HepG2 (cell line): Measurements from ENCODE around the gene CFAP119. TPM values are rescaled to one million over a fixed set of nuclear protein-coding genes. Genes with fewer than 3 reads are reported as not detected.

Experiments used
- BCL6 ChIP-seq: IDR thresholded peaks from 2 replicates; pipeline ENCODE4 v1.6.1; 2016; ENCODE audit warnings: missing genetic modification reagents, missing compliant biosample characterization
- CC2D1A ChIP-seq: sonication (generic); formaldehyde crosslinking; IDR thresholded peaks from 2 replicates; pipeline ENCODE4 v1.8.1; 2023; ENCODE audit warnings: mild to moderate bottlenecking, missing genetic modification reagents
- CENPBD1 ChIP-seq: sonication (generic); formaldehyde crosslinking; IDR thresholded peaks from 2 replicates; pipeline ENCODE4 v1.8.0; 2022; ENCODE audit warnings: missing genetic modification reagents, low read depth, mild to moderate bottlenecking, borderline replicate concordance
- HNF1B ChIP-seq: sonication (generic); formaldehyde crosslinking; IDR thresholded peaks from 2 replicates; pipeline ENCODE4 v1.5.1; 2020; ENCODE audit warnings: mild to moderate bottlenecking, moderate library complexity, missing genetic modification reagents
- KLF6 ChIP-seq: IDR thresholded peaks from 2 replicates; pipeline ENCODE4 v1.8.0; 2016; ENCODE audit warnings: missing biosample characterization, missing genetic modification reagents
- MED13 ChIP-seq: sonication (generic); formaldehyde crosslinking; IDR thresholded peaks from 2 replicates; pipeline ENCODE4 v1.5.0; 2020; ENCODE audit warnings: missing genetic modification reagents
- NRL ChIP-seq: sonication (generic); formaldehyde crosslinking; IDR thresholded peaks from 2 replicates; pipeline ENCODE4 v1.5.0; 2020; ENCODE audit warnings: missing genetic modification reagents, mild to moderate bottlenecking, moderate library complexity, borderline replicate concordance
- PLSCR1 ChIP-seq: sonication (generic); formaldehyde crosslinking; IDR thresholded peaks from 2 replicates; pipeline ENCODE4 v1.5.0; 2020; ENCODE audit warnings: missing genetic modification reagents, mild to moderate bottlenecking, borderline replicate concordance
- SRF ChIP-seq: IDR thresholded peaks from 2 replicates; pipeline ENCODE4 v1.6.1; 2011; ENCODE audit warnings: mild to moderate bottlenecking, low read depth, low read length, moderate library complexity
- TIGD3 ChIP-seq: sonication (generic); formaldehyde crosslinking; IDR thresholded peaks from 2 replicates; pipeline ENCODE4 v1.5.1; 2020; ENCODE audit warnings: mild to moderate bottlenecking, missing genetic modification reagents, borderline replicate concordance
- TRIM22 ChIP-seq: fragments of 450-650 bp; IDR thresholded peaks from 2 replicates; pipeline ENCODE4 v1.6.1; 2017
- ZBTB3 ChIP-seq: sonication (generic); formaldehyde crosslinking; IDR thresholded peaks from 2 replicates; pipeline ENCODE4 v1.4.0; 2020; ENCODE audit warnings: low read depth, mild to moderate bottlenecking, moderate library complexity, missing genetic modification reagents, borderline replicate concordance
- ZFP36L2 ChIP-seq: sonication (generic); formaldehyde crosslinking; IDR thresholded peaks from 2 replicates; pipeline ENCODE4 v1.4.0; 2020; ENCODE audit warnings: missing genetic modification reagents
- ZFP82 ChIP-seq: sonication (generic); formaldehyde crosslinking; IDR thresholded peaks from 2 replicates; pipeline ENCODE4 v1.5.1; 2020; ENCODE audit warnings: mild to moderate bottlenecking, missing genetic modification reagents, borderline replicate concordance
- ZNF30 ChIP-seq: sonication (generic); formaldehyde crosslinking; IDR thresholded peaks from 2 replicates; pipeline ENCODE4 v1.5.0; 2020; ENCODE audit warnings: mild to moderate bottlenecking, missing genetic modification reagents
- ZNF414 ChIP-seq: sonication (generic); formaldehyde crosslinking; IDR thresholded peaks from 2 replicates; pipeline ENCODE4 v1.5.0; 2020; ENCODE audit warnings: missing genetic modification reagents
- ZNF441 ChIP-seq: sonication (generic); formaldehyde crosslinking; IDR thresholded peaks from 2 replicates; pipeline ENCODE4 v1.7.0; 2021; ENCODE audit warnings: missing genetic modification reagents, borderline replicate concordance
- ZNF704 ChIP-seq: sonication (generic); formaldehyde crosslinking; IDR thresholded peaks from 2 replicates; pipeline ENCODE4 v1.8.1; 2023; ENCODE audit warnings: mild to moderate bottlenecking, inconsistent platforms, moderate library complexity, missing genetic modification reagents, borderline replicate concordance
- ZNF724P ChIP-seq: sonication (generic); formaldehyde crosslinking; IDR thresholded peaks from 2 replicates; pipeline ENCODE4 v1.8.0; 2022; ENCODE audit warnings: missing genetic modification reagents, borderline replicate concordance
- ZNF777 ChIP-seq: sonication (generic); formaldehyde crosslinking; IDR thresholded peaks from 2 replicates; pipeline ENCODE4 v1.4.0; 2020; ENCODE audit warnings: missing genetic modification reagents
- polyA plus RNA-seq, 8 experiments: library from polyadenylated mRNA; depleted of rRNA in 3 of 8; stranded (reverse) in 7 of 8; unstranded in 1 of 8; fragments of >200 nt; fragmentation: Illumina TruSeq in 4 of 8; extraction: Trizol in 4 of 8; gene quantifications; 2 replicates each; pipeline versions ENCODE4 v1.2.1 to v1.2.3, GENCODE V29; 2011 to 2016; ENCODE audit warnings: low read depth in 4 of 8, missing spikeins in 1 of 8, mixed read lengths in 1 of 8; ENCODE audit not compliant: insufficient read depth in 1 of 8
- total RNA-seq, 5 experiments: library from RNA; depleted of rRNA; stranded (reverse); fragments of >200 nt; fragmentation: Illumina TruSeq; extraction: Trizol; gene quantifications; 2 replicates each; pipeline ENCODE4 v1.2.3, GENCODE V29; 2016; ENCODE audit warnings: low read depth in 1 of 5

Gene CFAP119
- total and polyA plus RNA-seq, 2 of the 13 experiments (the other 11 are each of a cell fraction or from before 2014, with no cell fraction given), result 6.4 TPM

GRCh38 chr16:30747799-30748633, 13.8 kb downstream of the CFAP119 start, which contains the start of gene PHKG2 (continued):
- TF ChIP-seq BCL6 (CRISPR knock-in tag), result 0 out of 2 replicates have a peak, but pooled peaks have one; percentile 13
- peak; percentile 41; the same call in 1 of the 2 replicates for TF ChIP-seq ZNF704
- TF ChIP-seq TRIM22, result no peak
- TF ChIP-seq CC2D1A (CRISPR knock-in tag), result no peak
- no peak; the same call in 1 of the 2 replicates for TF ChIP-seq ZFP82 (CRISPR knock-in tag)
- 0 out of 2 replicates have a peak, but pooled peaks have one; percentile 17 for TF ChIP-seq ZBTB3
- no peak for TF ChIP-seq CENPBD1 (CRISPR knock-in tag)
- TF ChIP-seq ZFP36L2, result no peak; the same call in 1 of the 2 replicates
- TF ChIP-seq SRF, result peak; percentile 47; the same call in 1 of the 2 replicates
- peak; percentile 70 for TF ChIP-seq HNF1B
- TF ChIP-seq ZNF777 (CRISPR knock-in tag), result 0 out of 2 replicates have a peak, but pooled peaks have one; percentile 24
- no peak for TF ChIP-seq PLSCR1
- no peak for TF ChIP-seq ZNF30 (CRISPR knock-in tag)
- peak; percentile 63 for TF ChIP-seq ZNF414 (CRISPR knock-in tag)
- TF ChIP-seq MED13 (CRISPR knock-in tag), result peak; percentile 28
- peak; percentile 67 for TF ChIP-seq ZNF441 (CRISPR knock-in tag)
- TF ChIP-seq KLF6, result no peak
- TF ChIP-seq TIGD3 (CRISPR knock-in tag), result peak; percentile 57; the same call in 1 of the 2 replicates
- TF ChIP-seq ZNF724P (CRISPR knock-in tag), result peak; percentile 30; the same call in 1 of the 2 replicates
- peak; percentile 95 for TF ChIP-seq NRL
